Central memory CD8-positive, alpha-beta T cell (primary cell): ENCODE results near the gene TBX1.

ENCODE experiments used
- ATAC-seq: fragments of 150-1000 bp; cut with Tn5 transposase; replicated peaks from 2 replicates; pipeline ENCODE4 v1.10.0; 2022; ENCODE audit warnings: mild to moderate bottlenecking, moderate FRiP score, moderate number of reproducible peaks; ENCODE audit not compliant: poor library complexity, severe bottlenecking; ENCODE audit errors: extremely low read depth
- DNase-seq, 2 donors: peaks; one replicate each; pipeline ENCODE4 v3.0.0; 2021; ENCODE audit warnings: low spot score in 2 of 2
- H3K27ac Mint-ChIP-seq: one replicate; pipeline ENCODE4 v1.8.0; 2022; ENCODE audit warnings: low read depth, mild to moderate bottlenecking, moderate library complexity, mixed read lengths
- H3K27me3 Mint-ChIP-seq: one replicate; pipeline ENCODE4 v1.8.0; 2022; ENCODE audit warnings: mixed read lengths
- H3K36me3 Mint-ChIP-seq: one replicate; pipeline ENCODE4 v1.8.0; 2022; ENCODE audit warnings: mild to moderate bottlenecking, moderate library complexity, mixed read lengths; ENCODE audit not compliant: insufficient read depth
- H3K4me1 Mint-ChIP-seq: one replicate; pipeline ENCODE4 v1.8.0; 2022; ENCODE audit warnings: mixed read lengths
- H3K4me3 Mint-ChIP-seq: one replicate; pipeline ENCODE4 v1.8.0; 2022; ENCODE audit warnings: mild to moderate bottlenecking, moderate library complexity, mixed read lengths
- H3K9me3 Mint-ChIP-seq: one replicate; pipeline ENCODE4 v1.8.0; 2022; ENCODE audit warnings: mixed read lengths

Gene TBX1

GRCh38 chr22:19719050-19719482 is 41.5 kb upstream of the TBX1 start:
- H3K36me3 Mint-ChIP-seq, result peaks cover 2% of the 10 kb centered on the region
- no peaks in the 10 kb centered on the region for H3K4me1 Mint-ChIP-seq
- peaks cover 37% of the 10 kb centered on the region for H3K27me3 Mint-ChIP-seq
- peak overlapping the region; percentile 68 for H3K4me3 Mint-ChIP-seq
- no peak for DNase-seq
- H3K9me3 Mint-ChIP-seq, result no peaks in the 10 kb centered on the region
- no peak for ATAC-seq
- peak overlapping the region; percentile 32 for H3K27ac Mint-ChIP-seq

DNA sequence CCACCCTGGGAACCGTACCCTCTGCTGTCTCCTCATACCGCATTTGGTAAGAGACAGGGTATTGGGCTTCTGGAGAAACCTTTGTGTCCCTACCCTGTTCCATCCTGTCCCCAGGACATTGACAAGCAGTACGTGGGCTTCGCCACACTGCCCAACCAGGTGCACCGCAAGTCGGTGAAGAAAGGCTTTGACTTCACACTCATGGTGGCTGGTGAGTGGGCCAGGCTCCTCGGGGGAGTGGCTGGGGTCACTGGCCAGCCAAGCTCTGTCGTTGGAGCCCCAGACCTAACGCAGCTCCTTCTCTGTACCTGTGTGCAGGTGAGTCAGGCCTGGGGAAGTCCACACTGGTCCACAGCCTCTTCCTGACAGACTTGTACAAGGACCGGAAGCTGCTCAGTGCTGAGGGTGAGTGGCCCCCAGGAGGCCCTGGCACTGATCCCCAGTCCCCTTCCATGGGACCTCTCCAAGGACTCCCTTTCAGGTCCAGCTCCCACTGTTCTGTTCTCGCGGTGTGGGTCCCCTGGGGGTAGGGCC is 41.0 kb upstream of the TBX1 start:
- Mint-ChIP-seq H3K4me1 (peaks cover 2% of the 10 kb centered on the region), H3K9me3 (no peaks in the 10 kb centered on the region), H3K27me3 (peaks cover 40% of the 10 kb centered on the region), H3K4me3 (peak overlapping the region; percentile 68), H3K27ac (peak overlapping the region; percentile 32), H3K36me3 (peaks cover 2% of the 10 kb centered on the region)
- no peak for ATAC-seq
- DNase-seq, result no peak

DNA sequence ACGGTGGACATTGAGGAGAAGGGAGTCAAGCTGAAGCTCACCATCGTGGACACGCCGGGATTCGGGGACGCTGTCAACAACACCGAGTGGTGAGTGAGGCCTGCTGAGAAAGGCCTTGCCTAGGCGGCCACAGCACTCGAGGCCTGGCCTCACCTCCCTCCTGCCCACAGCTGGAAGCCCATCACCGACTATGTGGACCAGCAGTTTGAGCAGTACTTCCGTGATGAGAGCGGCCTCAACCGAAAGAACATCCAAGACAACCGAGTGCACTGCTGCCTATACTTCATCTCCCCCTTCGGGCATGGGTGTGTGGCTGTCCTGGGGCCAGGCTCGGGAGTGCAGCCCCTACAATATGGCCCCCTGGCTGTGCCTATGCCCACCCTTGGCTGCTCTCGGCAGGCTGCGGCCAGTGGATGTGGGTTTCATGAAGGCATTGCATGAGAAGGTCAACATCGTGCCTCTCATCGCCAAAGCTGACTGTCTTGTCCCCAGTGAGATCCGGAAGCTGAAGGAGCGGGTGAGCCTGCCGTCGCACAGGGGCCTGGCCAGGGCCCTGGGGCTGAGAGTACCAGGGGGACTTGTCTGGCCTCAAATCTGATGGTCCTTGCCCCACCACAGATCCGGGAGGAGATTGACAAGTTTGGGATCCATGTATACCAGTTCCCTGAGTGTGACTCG is 40.3 kb upstream of the TBX1 start:
- H3K4me3 Mint-ChIP-seq, result peak overlapping the region; percentile 68
- peaks cover 48% of the 10 kb centered on the region for H3K27me3 Mint-ChIP-seq
- peaks cover 9% of the 10 kb centered on the region for H3K4me1 Mint-ChIP-seq
- H3K36me3 Mint-ChIP-seq, result peaks cover 7% of the 10 kb centered on the region
- DNase-seq, result no peak
- no peak for ATAC-seq
- H3K9me3 Mint-ChIP-seq, result no peaks in the 10 kb centered on the region
- no peak overlapping the region for H3K27ac Mint-ChIP-seq

DNA sequence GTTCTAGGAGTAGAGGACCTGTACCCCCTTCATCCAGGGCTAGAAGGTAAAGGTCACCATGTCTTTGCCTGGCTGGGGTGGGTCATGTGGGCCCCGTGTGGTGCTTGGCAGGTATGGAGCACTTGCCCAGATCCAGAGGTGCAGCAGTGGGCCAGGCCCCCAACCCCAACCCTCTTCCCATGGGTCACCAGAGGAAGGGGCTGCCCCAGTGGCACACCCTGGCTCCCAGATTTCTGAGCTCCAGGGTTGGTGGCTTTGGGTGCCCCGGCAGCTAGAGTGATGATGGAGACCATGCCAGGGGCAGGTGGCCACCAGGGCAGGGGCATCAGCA is 39.6 kb upstream of the TBX1 start:
- H3K4me3 Mint-ChIP-seq, result no peak overlapping the region
- ATAC-seq (no peak), DNase-seq (no peak)
- H3K36me3 Mint-ChIP-seq, result peaks cover 9% of the 10 kb centered on the region
- no peak overlapping the region for H3K27ac Mint-ChIP-seq
- H3K9me3 Mint-ChIP-seq, result no peaks in the 10 kb centered on the region
- peaks cover 53% of the 10 kb centered on the region for H3K27me3 Mint-ChIP-seq
- peaks cover 9% of the 10 kb centered on the region for H3K4me1 Mint-ChIP-seq

- ATAC-seq (no peak), DNase-seq (no peak)
- Mint-ChIP-seq H3K27ac (no peak overlapping the region), H3K4me3 (no peak overlapping the region), H3K4me1 (peaks cover 9% of the 10 kb centered on the region), H3K9me3 (no peaks in the 10 kb centered on the region), H3K27me3 (peaks cover 53% of the 10 kb centered on the region), H3K36me3 (peaks cover 7% of the 10 kb centered on the region)
Observed at GRCh38 chr22:19721330-19722177, 39.0 kb upstream of the TBX1 start.

- Mint-ChIP-seq H3K36me3 (peaks cover 9% of the 10 kb centered on the region), H3K4me3 (no peak overlapping the region), H3K9me3 (no peaks in the 10 kb centered on the region), H3K4me1 (peaks cover 9% of the 10 kb centered on the region), H3K27ac (no peak overlapping the region), H3K27me3 (peaks cover 54% of the 10 kb centered on the region)
- DNase-seq (no peak), ATAC-seq (no peak)
Observed at GRCh38 chr22:19722178-19722981, 38.2 kb upstream of the TBX1 start.

GRCh38 chr22:19722982-19723231 is 37.7 kb upstream of the TBX1 start:
- Mint-ChIP-seq H3K27ac (no peak overlapping the region), H3K9me3 (no peaks in the 10 kb centered on the region), H3K36me3 (peaks cover 9% of the 10 kb centered on the region), H3K27me3 (peaks cover 59% of the 10 kb centered on the region), H3K4me3 (no peak overlapping the region), H3K4me1 (peaks cover 9% of the 10 kb centered on the region)
- ATAC-seq, result no peak
- no peak for DNase-seq

DNA sequence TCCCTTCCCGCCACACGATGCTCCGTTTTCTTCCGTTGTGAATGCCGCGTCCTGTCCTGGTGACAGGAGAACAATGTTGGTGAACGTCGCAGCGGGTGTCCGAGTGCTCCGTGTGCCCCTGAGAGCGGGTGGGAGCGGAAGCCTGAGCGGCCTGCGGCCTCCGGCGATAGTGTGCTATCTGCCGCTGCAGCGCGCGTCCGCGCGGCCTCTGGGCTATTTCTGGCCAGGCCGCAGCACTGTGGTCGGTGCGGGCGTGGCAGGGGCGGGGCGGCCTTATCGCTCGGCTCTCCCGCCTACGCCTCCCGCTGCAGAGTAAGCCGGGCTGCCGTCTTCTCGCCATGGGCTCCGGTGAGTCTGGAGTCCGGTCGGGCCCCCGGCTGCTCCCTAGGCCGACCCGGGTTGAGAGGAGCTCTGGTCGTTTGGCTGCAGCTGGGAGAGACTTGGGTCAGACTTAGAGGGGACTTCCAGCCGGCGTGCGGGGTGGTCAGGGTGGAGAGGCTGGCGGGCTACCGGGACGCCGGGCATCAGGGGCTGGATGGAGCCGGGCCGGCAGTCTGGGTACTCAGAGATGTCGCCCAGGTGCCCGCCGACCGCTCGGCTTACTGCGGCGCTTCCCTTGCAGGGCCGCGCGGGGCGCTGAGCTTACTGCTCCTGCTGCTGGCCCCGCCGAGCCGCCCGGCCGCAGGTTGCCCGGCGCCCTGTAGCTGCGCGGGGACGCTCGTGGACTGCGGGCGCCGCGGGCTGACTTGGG is 37.2 kb upstream of the TBX1 start, which contains the start of gene GP1BB:
Gene GP1BB, plus strand, starts transcription at position 308 of the 751 bp plus-strand sequence. Its CDS starts 31 bp downstream, at position 339.
- H3K9me3 Mint-ChIP-seq, result no peaks in the 10 kb centered on the region
- peaks cover 9% of the 10 kb centered on the region for H3K36me3 Mint-ChIP-seq
- ATAC-seq, result no peak
- DNase-seq, result no peak
- peaks cover 9% of the 10 kb centered on the region for H3K4me1 Mint-ChIP-seq
- H3K27me3 Mint-ChIP-seq, result peaks cover 60% of the 10 kb centered on the region
- peak within 1 kb of the TSS; percentile 43 for H3K4me3 Mint-ChIP-seq
- no peak within 1 kb of the TSS for H3K27ac Mint-ChIP-seq

DNA sequence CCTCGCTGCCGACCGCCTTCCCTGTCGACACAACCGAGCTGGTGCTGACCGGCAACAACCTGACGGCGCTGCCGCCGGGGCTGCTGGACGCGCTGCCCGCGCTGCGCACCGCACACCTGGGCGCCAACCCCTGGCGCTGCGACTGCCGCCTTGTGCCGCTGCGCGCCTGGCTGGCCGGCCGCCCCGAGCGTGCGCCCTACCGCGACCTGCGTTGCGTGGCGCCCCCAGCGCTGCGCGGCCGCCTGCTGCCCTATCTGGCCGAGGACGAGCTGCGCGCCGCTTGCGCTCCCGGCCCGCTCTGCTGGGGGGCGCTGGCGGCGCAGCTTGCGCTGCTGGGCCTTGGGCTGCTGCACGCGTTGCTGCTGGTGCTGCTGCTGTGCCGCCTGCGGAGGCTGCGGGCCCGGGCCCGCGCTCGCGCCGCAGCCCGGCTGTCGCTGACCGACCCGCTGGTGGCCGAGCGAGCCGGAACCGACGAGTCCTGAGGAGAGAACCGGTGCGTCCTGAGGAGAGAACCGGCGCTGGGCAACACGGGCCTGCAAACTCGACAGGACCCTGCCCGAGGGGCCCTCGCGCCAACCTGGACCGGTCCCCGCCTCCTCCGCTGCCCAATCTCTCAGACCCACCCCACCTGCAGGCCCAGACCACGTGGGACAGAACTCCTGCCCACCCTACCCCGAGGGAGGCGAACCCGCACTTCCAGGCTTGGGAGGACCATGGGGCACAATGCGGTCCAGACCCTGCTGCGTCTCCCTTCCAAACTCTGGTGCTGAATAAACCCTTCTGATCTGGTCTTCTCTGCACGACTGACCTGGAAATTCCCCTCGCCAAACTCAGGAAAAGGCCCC is 36.4 kb upstream of the TBX1 start:
- Mint-ChIP-seq H3K9me3 (no peaks in the 10 kb centered on the region), H3K27me3 (peaks cover 57% of the 10 kb centered on the region), H3K4me3 (peak overlapping the region; percentile 43), H3K4me1 (peaks cover 9% of the 10 kb centered on the region), H3K36me3 (peaks cover 9% of the 10 kb centered on the region), H3K27ac (no peak overlapping the region)
- DNase-seq (no peak), ATAC-seq (no peak)

- Mint-ChIP-seq H3K4me3 (peak overlapping the region; percentile 43), H3K9me3 (no peaks in the 10 kb centered on the region), H3K4me1 (peaks cover 9% of the 10 kb centered on the region), H3K27me3 (peaks cover 48% of the 10 kb centered on the region), H3K36me3 (peaks cover 9% of the 10 kb centered on the region), H3K27ac (no peak overlapping the region)
- DNase-seq, result no peak
- ATAC-seq, result no peak
Observed at GRCh38 chr22:19724927-19725661, 35.5 kb upstream of the TBX1 start.
